Measurements from ENCODE around the gene RGL1.

Gene RGL1

DNA sequence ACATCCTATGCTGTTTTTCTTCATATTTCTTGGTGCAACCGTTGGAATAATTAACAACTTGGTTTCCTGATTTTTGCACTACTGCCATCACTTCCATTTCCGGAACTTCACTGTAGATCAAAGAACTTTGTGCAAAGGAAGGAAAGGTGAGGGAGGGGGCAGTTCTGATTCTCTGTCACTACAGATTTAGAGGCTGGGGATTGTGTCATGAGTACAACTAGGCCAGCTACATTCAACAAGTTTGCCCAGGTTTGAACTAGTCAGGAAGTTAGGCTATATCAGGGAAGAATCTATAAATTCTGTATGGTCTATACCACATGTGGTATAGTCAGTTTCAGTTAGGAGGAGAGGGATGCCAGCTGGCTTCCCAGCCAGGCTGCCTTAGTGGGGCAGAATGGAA, 84.2 kb downstream of the RGL1 start:
- no peak for DNase-seq (ENCODE audit: low read depth)

DNA sequence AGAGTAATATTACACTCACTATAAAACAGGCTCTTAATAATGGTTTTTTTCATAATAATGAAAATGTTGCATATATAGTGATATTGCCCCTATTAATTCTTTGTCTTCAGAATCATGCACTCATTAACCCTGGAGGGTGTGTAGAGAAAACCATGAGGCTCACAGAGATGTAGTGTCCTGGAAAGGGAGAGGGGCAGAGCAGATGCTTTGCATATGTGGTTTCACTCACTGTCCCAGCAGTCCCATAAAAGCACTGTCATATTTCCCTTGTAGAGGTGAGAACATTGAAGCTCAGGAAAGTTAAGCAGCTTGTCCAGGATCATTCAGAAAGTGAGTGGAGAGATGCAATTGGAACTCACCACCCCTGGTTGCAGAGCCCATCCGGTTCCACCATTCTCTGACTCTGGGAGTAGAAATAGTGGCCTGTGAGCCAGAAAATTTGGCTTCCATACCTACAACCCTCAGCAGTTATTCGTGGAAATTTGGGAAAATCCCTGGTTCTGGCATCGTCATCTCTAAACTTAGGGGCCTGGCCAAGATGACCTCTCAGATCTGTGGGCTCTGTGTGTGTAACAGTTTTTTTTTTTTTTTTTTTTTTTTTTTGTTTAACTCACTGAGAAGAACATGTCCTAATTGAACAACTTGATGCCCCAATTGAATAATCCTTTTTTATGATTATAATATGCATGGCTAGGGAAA, 86.4 kb downstream of the RGL1 start:
- no peak for DNase-seq (ENCODE audit: low read depth)

DNA sequence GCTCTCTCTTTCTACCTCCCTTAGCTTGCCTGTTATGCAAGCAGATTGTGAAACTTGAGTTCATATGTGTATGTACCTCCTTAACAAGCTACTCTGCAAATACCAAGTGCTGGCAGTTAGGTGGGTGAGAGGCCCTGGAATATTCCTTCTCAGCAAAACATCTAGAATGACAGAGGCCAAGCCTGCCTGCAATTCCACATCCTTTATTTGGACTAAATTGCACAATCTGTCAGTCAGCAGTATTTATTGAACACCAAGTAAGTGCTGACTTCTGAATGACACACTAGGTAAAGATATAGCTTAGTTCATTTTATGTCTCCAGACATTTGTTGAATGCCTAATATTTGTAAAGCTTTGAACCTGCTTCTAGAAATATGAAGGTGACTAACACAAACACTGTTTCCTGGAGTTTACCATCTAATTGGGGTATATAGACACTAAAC, 87.5 kb downstream of the RGL1 start:
- DNase-seq (ENCODE audit: low read depth), result peak; percentile 86

DNA sequence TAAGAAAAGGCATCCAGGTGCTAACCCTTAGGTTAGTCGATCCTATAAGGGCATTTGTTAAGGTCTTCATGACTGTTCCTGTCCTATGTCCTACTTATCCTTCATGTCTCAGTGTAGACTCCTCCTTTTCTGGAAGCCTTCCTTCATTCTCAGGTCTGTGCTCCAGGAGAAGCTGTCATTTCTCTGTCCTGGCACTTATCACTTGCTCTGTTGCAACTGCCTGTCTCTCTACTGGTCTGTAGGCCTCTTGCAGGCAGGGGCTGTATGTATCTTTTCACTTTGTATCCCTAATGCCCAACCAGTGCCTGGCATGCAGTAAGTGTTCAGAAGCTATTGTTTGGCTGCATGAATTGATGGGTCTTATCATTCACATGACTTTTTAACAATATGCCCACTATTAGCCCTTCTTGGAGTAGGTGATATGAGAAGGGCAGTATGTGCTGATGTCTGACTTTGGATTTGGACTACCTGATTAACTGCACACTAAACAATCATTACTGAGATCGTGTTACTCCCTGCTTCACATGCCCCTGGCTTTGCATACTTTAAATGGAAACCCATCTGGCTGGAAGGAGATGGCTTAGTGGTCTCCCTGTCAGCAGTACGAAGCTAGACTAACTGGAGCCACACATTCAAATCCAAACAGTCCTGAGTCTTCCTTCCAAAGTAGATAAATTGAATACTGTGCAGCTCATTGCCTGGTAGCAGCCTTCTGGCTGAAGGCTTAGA, 88.8 kb downstream of the RGL1 start:
- no peak for DNase-seq (ENCODE audit: low read depth)

DNA sequence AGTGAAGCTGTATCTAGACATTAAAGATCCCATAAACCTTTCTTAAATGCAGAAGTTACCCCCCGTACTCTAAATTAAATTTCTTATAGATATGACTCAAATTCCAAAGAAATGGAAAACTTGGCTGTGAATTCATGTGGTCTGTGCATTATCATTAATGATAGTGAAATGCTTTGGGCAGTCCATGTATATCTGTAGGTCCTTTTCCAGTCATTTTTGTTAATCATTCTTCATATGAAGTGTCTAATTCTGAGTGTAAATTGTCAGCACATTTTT, 89.3 kb downstream of the RGL1 start:
- DNase-seq (ENCODE audit: low read depth), result no peak

DNA sequence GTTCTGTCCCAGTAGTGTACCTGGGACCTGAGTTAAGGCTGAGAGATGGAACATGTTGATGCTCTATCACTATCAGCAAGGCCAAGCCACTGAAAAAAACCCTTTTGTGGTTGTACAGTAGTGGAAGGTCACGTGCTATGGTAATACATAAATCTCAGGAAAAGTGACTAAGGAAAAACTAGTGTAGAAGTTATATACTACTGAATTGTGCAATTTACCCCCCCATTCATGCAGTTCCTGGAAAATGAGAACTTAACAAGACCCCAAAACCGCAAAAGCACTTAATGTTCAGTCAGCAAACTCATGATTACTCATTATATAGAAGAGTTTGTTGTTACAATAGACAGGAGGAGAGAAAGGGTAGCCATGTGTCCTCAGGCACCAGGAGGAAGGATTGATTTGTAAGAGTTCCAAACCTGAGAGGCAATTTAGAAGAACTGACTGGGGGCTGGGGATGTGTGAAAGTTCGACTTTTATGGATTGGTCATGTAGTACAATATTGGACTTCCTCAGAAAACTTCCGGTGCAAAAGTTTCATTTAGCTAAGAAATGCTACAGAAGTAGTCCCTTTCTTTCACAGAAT, 91.6 kb downstream of the RGL1 start:
- peak; percentile 99 for DNase-seq (ENCODE audit: low read depth)

DNA sequence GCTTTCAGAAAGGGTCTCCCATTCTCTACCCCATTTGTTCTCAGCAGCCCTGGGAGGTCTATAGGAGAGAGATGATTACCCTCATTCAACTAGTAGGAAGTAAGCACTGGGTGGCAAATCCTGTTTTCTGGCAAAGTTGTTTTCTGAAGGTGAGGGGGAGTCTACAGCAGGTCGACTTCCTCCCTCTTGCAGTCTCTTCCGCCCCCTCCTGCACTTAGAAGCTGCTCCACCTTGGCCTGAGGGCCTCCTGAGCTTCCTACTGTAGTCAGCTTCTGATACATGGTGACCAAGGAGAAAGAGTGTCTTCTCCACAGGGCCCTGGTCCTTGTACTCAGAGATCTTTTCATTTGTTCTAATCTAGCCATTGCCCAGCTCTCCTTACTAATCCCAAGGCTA, 93.1 kb downstream of the RGL1 start:
- no peak for DNase-seq (ENCODE audit: low read depth)

DNA sequence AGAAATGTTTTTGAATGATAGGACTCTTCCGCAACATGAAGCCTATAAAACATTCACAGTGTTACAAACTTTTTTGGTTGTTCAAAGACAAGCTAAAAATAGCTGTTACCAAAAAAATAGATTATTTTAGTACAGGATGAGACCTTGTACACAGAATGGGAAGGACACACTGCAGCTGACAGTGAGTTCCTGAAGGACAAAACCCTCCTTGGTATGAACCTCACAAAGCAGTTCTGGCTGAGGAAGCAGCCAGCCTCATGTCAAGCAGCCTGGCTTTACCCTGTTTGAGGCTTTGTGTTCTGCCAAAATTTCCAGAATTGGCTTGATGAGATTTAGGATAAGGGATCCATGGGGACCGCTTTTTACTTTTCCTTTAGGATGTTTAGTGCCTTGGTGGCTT, 93.7 kb downstream of the RGL1 start:
- no peak for DNase-seq (ENCODE audit: low read depth)

DNA sequence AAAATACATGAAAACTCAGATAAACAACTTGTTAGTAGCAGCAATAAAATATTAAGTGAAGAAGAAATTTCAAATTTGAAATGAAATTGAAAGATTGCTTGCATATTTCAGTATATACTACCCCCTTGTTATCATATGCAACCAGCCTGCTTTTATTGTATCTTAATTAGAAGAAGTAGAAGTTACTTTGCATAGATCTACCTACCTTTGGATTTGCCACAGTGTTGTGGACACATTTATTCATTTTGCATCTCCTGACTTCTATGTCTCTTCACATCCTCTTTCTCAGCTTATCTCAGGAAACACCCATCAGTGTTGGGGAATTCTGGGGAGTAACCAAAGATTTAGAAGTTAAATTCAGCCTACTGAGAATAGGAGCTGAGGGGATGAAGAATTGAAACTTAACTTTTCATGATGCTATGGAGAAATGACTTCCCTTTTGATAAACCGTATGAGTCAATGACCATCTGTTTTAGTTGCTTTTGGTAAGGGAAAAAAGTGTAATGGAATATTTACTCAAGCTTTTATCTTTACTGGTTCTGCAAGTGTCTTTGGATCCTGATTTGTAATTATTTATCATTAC, 96.9 kb downstream of the RGL1 start:
- peak; percentile 69 for DNase-seq (ENCODE audit: low read depth)

DNA sequence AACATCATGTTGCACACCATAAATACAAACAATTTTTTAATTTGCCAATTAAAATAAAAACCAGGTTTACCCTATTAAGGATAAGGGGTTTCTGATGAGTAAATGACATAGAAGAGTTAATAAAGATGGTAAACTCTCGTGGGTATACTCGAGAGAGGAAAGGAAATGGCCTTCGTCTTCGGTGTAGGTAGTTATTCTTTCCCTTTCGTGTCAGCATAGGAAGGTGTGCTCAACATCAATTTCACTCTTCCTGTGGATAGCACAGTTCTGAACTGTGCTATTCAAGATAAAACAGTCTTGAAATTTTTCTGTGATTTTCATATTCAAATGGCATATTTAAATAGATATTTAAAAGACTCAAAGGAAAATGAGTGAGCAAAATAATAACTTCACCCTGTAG, 98.2 kb downstream of the RGL1 start:
- no peak for DNase-seq (ENCODE audit: low read depth)

DNA sequence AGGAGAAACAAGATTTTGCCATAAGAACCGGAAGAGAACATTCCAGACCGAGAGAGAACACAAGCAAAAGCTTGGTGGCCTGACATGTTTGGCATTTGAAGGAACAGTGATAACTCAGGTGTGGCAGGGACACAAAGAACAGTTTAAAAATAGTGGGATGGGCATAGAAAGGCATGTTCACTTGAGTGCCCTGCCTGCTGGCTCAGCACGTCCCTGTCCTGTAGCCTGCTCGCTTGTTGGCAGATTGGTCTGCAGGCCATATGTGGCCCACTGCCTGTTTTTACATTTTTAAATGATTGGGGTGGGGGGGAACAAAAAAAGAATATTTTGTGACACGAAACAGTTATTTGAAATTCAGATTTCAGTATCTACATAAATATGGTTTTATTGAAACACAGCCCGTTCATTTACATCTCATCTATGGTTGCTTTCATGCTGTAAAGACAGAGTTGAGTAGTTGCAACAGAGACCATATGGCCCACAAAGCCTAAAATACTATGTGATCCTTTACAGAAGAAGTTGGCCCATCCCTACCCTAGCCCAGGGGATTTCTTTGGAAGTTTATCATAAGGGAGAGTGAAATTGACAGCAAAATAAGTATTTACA, 100.7 kb downstream of the RGL1 start:
- no peak for DNase-seq (ENCODE audit: low read depth)

DNA sequence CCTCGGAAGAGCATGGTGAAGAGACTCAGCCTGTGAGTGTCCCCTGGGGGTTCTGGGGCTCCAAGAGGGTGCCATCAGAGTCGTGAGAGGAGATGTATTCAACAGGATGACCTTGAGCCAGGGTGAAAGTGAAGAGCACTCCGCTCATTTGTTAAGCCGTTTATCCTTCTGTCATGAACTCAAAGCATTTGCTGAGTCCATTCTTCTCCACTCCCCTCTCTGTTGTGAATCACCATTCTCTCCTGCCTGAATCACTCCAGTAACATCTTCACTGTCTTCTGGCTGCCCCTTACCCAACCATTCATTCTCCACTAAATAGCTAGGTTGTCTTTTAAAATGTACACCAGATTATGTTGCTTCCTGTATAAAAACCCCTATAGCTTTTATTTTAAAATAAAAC, 102.2 kb downstream of the RGL1 start:
- peak; percentile 70 for DNase-seq (ENCODE audit: low read depth)

DNA sequence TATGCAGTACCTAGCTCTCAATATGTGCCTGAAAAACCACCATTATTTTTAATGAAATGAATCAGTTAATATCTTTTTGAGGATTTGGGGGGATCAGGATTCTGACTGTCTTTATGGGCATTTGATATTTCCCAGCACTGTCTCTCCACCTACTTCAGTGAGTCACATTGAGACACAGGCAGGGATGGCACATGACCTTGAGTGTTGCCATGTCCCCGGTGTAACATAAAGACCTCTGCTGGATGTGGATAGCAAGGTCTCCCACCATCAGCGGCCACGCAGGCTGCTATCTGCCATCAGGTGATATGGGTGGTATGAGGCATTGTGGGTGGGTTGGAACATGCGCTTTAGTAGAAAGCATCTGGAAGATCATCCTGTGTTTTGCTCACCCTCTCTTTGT, 103.2 kb downstream of the RGL1 start:
- peak; percentile 27 for DNase-seq (ENCODE audit: low read depth)

DNA sequence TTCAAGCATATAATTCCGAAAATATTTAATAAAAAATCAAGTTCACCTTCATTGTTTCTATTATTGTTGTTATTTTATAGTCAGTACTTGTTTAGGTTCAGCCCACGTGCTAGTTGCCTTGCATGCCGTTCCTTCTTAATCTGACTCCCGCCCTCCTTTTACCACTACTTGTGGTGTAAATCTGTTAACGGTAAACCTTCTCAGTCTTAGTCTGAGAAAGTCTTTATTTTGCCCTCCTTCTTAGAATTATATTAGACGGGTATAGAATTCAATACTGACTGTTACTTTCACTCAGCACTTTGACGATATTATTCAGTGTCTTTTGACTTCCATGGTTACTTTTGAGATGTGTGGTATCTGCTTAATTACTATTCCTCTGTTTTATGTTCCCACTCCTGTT, 104.8 kb downstream of the RGL1 start:
- no peak for DNase-seq (ENCODE audit: low read depth)

DNA sequence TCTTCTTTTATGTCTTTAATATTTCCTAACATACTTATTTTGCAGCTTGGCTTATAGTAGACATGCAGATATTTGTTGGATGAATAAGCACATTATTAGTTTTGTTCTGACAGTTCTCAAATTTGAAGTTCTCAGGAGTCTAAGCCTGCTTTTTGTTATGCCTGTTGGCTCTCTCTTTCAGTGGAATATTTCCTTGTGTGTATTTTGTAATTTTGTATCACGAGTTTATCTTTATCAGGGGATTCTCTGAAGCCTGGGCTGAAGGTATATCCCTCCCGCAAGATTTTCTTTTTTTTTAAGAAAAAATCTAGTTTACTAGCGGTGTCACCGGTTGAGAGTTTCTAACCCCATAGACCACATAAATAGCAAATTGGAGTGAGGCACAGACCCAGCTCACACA, 105.9 kb downstream of the RGL1 start:
- DNase-seq (ENCODE audit: low read depth), result peak; percentile 88

DNA sequence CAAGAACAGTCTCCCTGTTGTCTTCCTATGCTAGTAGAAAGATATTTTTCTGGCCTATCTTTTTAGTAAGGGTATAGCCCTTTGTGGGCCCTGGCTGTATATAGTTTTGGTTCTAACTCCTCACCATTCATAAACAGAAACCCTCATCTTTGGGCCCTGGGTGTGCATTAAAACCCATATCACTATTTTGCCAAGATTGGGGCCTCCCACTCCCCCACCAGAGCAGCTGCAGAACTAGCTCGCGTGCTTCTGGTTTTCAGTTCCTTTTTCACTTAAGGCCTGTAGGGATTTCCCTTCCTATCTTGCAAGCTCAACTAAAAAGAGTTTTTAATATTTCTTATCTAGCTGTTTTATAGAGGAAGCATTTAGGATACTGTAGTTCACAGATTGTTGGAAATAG, 106.4 kb downstream of the RGL1 start:
- no peak for DNase-seq (ENCODE audit: low read depth)

DNA sequence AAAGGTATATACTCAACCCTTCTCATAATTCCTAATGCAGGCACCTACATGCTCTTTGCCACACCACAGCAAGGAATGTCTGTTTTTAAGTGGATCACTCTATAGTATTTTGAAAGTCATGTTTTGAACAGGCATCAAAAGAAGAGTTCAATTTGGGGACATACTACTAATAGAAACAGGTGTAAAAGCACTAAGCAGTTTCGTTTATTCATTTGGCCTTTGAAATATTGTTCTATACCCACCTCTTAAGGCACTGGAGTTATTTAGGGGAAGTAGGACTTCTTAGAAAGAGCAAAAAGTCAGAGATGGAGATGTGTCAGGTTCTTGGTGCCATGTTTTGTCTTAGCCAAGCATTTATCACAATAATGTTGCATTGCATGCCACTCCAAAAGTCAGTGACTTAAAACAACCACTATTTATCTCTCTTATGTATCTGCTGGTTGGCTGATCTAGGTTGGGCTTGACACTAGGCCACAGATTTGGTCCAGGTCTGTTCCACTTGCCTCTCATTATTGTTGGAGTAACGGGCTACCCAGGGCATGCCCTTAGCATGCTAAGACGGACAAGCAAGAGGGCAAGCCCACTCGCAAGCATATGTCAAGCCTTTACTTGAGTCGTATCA, 107.5 kb downstream of the RGL1 start:
- DNase-seq (ENCODE audit: low read depth), result no peak

DNA sequence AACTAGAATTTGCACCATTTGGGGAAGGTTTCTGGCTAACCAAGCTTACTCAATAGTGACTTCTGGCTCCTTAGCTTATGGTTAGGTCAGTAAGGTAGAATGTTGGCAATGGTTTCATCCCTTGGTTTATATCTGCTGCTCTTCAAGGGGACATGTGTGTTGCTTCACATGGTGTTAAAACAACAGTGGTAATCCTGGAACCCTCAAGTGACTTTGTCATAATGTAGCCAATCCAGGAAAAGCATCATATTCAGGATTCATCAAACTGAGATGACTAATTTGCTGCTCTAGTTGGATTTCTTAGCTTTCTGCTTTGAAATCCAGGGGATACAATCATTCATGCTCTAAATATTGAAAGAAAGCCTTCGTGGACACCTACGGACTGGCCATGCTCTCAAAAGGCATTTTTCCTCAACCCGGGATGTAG, 108.7 kb downstream of the RGL1 start:
- no peak for DNase-seq (ENCODE audit: low read depth)

DNA sequence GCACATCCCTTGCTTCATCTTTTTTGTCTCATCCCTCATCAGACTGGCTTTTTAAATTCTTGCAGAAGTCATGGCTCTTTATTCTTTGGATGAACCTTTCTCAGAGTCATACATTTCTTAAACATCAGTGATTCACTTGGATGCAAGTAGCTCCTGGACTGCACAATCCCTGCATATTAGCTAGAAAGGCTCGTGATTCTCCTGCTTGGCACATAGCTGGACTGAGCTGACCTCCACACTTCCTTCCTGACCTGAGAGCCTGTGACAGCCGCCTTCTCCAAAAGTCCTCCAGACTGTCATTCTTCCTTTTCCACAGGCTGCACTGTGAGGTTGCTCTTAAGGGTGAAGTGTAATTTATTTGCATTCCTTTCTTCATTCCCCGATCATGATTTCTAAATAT, 109.4 kb downstream of the RGL1 start:
- DNase-seq (ENCODE audit: low read depth), result peak; percentile 57

DNA sequence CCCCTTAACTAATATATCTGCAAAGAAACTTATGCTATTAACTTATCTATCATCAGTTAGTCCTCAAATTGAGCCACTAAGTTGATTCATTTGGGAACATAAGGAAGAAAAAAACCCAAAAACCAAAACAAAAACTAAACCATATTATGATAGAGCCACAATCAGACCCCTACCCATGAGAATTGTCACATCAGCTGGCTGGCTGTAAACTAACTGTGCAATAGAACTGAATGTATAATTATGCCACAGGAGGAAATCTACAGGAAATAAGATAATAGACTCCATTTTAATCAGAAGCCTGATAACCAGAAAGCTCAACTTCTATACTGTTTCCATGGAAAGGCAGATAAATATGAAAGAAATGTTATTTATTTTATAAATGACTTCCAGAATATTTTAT, 110.0 kb downstream of the RGL1 start:
- DNase-seq (ENCODE audit: low read depth), result no peak

DNA sequence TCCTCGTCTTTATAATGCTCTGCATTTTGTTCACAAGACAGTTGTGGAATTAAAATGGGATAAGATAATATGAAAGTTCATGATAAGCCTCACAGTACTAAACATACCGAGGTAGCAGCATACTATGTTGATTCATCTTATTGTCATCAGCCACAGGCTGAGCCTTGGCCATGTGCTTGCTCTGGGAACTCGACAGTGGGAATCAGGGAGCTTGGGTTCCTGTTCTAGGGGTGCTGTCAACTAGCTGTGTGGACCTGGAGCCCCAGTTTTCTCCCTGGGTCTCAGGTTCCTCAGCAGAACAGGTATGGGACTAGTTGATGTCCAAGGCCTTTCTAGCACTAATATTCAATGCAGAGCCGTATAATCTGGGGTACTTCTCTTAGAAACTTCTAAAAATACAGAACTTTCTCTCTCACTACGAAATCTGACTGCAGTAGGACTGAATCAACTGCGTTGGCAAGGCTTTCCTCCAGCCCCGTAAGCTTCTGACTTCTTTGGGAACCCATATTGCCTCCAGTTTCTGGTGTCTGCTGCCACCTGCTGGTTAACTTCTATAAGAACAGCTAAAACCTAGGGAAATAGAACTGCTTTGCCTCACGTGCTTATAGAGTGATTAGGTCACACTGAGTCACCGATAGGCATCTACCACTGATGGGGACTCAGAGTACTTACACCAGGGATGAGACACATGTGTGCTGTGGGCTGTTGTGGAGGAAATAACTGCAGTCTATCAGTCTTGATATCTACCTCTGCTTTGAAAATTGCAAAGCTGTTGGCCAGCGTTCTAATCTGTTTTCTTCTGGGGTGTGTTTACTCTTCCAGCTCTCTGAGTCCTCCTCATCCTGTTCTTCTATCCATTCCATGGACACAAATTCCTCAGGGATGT, 110.9 kb downstream of the RGL1 start:
- DNase-seq (ENCODE audit: low read depth), result peak; percentile 98

Measured in amniotic epithelial cell (primary cell).